Tongue (tissue), 2 donors: ENCODE measurements around the gene GPC6. TPM values are rescaled to one million over a fixed set of nuclear protein-coding genes. Genes with fewer than 3 reads are reported as not detected.

ENCODE experiments used
- DNase-seq: peaks from one replicate; pipeline ENCODE4 v3.0.0-alpha.2; 2015
- total RNA-seq: library from RNA; depleted of rRNA; stranded (reverse); fragments of >200 nt; gene quantifications from one replicate; pipeline ENCODE4 v1.2.3, GENCODE V29; 2014

The GPC6 gene
- total RNA-seq, 1 donor from 2014 or later, result 27.0 TPM

GRCh38 chr13:94369972-94370436, 1143.4 kb downstream of the GPC6 start:
- peak; percentile 92 for DNase-seq

GRCh38 chr13:94371855-94372254, 1145.2 kb downstream of the GPC6 start:
- no peak for DNase-seq

- no peak for DNase-seq
Observed at GRCh38 chr13:94382517-94382916, 1155.9 kb downstream of the GPC6 start.

- no peak for DNase-seq
Observed at GRCh38 chr13:94382960-94383359, 1156.4 kb downstream of the GPC6 start.

- DNase-seq, result no peak
Observed at GRCh38 chr13:94384231-94384905, 1157.8 kb downstream of the GPC6 start.

- DNase-seq, result no peak
Observed at GRCh38 chr13:94387047-94387446, 1160.4 kb downstream of the GPC6 start.

- DNase-seq, result no peak
Observed at GRCh38 chr13:94389604-94390351, 1163.2 kb downstream of the GPC6 start.

- peak; percentile 45 for DNase-seq
Observed at GRCh38 chr13:94390881-94391280, 1164.3 kb downstream of the GPC6 start.

GRCh38 chr13:94394723-94395122, 1168.1 kb downstream of the GPC6 start:
- DNase-seq, result no peak

- DNase-seq, result no peak
Observed at GRCh38 chr13:94395860-94396259, 1169.3 kb downstream of the GPC6 start.

- no peak for DNase-seq
Observed at GRCh38 chr13:94399812-94400211, 1173.2 kb downstream of the GPC6 start.

GRCh38 chr13:94400874-94401273, 1174.3 kb downstream of the GPC6 start:
- no peak for DNase-seq

GRCh38 chr13:94408314-94409036, 1181.9 kb downstream of the GPC6 start:
- DNase-seq, result peak; percentile 6

- no peak for DNase-seq
Observed at GRCh38 chr13:94411747-94412146, 1185.1 kb downstream of the GPC6 start.

GRCh38 chr13:94412870-94413597, 1186.4 kb downstream of the GPC6 start:
- no peak for DNase-seq

- DNase-seq, result no peak
Observed at GRCh38 chr13:94413598-94413944, 1187.0 kb downstream of the GPC6 start.

GRCh38 chr13:94414141-94414540, 1187.5 kb downstream of the GPC6 start:
- DNase-seq, result no peak

GRCh38 chr13:94414708-94415107, 1188.1 kb downstream of the GPC6 start:
- no peak for DNase-seq

- peak; percentile 5 for DNase-seq
Observed at GRCh38 chr13:94415500-94416237, 1189.1 kb downstream of the GPC6 start.

GRCh38 chr13:94416454-94417080, 1190.0 kb downstream of the GPC6 start:
- peak; percentile 32 for DNase-seq

GRCh38 chr13:94417294-94417693, 1190.7 kb downstream of the GPC6 start:
- DNase-seq, result no peak
